Immature natural killer cell (primary cell): ENCODE results near the gene UBE2QL1. TPM values are rescaled to one million over a fixed set of nuclear protein-coding genes. Genes with fewer than 3 reads are reported as not detected.

Experiments used
- DNase-seq, 3 donors: peaks; one replicate each; pipeline ENCODE4 v3.0.0; 2022; ENCODE audit warnings: mixed read lengths in 1 of 3
- H3K27ac Mint-ChIP-seq, 6 donors: one replicate each; pipeline ENCODE4 v1.8.0; 2020; ENCODE audit warnings: mixed read lengths in 6 of 6, mild to moderate bottlenecking in 5 of 6, inconsistent platforms in 4 of 6, moderate library complexity in 3 of 6
- H3K27me3 Mint-ChIP-seq, 3 donors: one replicate each; pipeline ENCODE4 v1.8.0; 2020 to 2021; ENCODE audit warnings: low read depth in 3 of 3, mild to moderate bottlenecking in 3 of 3, mixed read lengths in 3 of 3, moderate library complexity in 3 of 3, inconsistent platforms in 1 of 3
- H3K36me3 Mint-ChIP-seq, 3 donors: one replicate each; pipeline ENCODE4 v1.8.0; 2020; ENCODE audit warnings: mixed read lengths in 3 of 3, inconsistent platforms in 2 of 3, mild to moderate bottlenecking in 2 of 3
- H3K4me1 Mint-ChIP-seq, 2 donors: one replicate each; pipeline ENCODE4 v1.8.0; 2020; ENCODE audit warnings: inconsistent platforms in 2 of 2, mild to moderate bottlenecking in 2 of 2, mixed read lengths in 2 of 2, moderate library complexity in 1 of 2
- H3K4me3 Mint-ChIP-seq, 5 donors: one replicate each; pipeline ENCODE4 v1.8.0; 2020; ENCODE audit warnings: mild to moderate bottlenecking in 5 of 5, mixed read lengths in 5 of 5, inconsistent platforms in 3 of 5, moderate library complexity in 3 of 5
- H3K9me3 Mint-ChIP-seq, 6 donors: one replicate each; pipeline ENCODE4 v1.8.0; 2020; ENCODE audit warnings: mild to moderate bottlenecking in 6 of 6, mixed read lengths in 6 of 6, inconsistent platforms in 4 of 6, moderate library complexity in 3 of 6
- polyA plus RNA-seq, 3 donors: library from polyadenylated mRNA; unstranded; fragments of 300-500 nt; fragmentation: Illumina TruSeq; gene quantifications; one replicate each; pipeline ENCODE4 v1.2.3, GENCODE V29; 2021

The UBE2QL1 gene
- polyA plus RNA-seq, 3 donors from 2014 or later, result not detected

DNA sequence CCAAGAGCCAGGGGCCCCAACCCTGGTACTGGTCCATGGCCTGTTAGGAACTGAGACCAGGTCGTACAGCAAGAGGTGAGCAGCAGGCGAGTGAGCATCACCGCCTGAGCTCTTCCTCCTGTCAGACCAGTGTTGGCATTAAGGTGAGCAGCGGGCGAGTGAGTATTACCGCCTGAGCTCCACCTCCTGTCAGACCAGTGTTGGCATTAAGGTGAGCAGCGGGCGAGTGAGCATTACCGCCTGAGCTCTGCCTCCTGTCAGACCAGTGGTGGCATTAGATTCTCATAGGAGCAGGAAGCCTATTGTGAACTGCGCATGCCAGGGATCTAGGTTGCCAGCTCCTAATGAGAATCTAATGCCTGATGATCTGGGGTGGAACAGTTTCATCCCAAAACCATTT is 31.0 kb upstream of the UBE2QL1 start:
- Mint-ChIP-seq H3K4me1 (no peaks in the 10 kb centered on the region), H3K36me3 (no peaks in the 10 kb centered on the region), H3K27me3 (peaks cover 2 to 14% (median 6%) of the 10 kb centered on the region in 3 donors), H3K9me3 (no peaks in the 10 kb centered on the region), H3K4me3 (no peak overlapping the region), H3K27ac (no peak overlapping the region)
- DNase-seq, result no peak

DNA sequence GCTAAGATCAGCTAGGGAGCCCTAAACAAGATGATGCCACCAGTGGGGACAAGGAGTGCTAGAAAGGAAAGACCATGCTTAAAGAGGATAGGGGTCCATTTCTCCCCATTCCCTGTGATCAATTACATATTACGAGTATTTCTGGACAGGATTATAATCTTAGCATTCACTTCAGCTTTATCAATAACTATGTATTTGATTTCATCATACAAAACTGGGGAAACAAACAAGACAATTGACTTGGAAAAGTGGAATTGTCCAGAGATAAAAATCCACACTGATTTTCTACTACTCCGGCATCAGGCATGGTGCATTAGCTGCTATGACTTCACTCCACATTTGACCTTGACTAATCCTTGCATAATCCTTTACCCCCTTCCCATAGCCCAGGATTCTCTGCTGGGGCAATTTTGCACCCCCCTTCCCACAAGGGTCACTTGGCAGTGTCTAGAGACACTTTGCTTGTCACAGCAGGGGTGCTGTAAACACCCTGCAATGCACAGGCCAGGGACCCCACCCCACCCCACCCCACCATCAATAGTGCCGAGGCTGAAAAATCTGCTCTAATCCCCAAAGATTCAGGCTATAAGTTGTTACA is 29.9 kb upstream of the UBE2QL1 start:
- Mint-ChIP-seq H3K36me3 (no peaks in the 10 kb centered on the region), H3K27ac (no peak overlapping the region), H3K27me3 (peaks cover 2 to 14% (median 6%) of the 10 kb centered on the region in 3 donors), H3K4me1 (no peaks in the 10 kb centered on the region), H3K4me3 (no peak overlapping the region), H3K9me3 (no peaks in the 10 kb centered on the region)
- no peak for DNase-seq

DNA sequence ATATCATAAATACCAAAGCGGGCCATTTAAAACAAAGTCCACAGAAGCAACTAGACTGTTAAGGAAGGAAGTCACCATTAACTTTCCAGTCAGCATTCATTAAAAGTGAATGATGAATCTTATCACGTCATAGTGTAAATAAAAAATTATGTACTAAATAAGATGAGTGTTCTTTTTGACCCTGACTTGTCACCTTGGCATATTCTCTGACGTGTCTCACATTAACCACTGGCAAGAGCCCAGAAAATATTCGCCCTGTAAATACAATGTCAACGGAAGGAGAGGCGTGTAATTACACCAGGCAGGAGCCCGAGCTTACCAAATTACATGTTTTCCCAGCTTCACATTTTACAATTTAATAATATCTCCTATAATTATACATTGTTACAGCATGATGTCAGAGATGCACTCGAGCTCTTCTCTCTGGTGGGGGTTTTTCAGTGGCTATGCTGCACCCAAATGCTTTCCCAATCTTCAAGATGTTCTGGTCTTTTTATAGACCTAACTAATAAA is 29.3 kb upstream of the UBE2QL1 start:
- H3K4me3 Mint-ChIP-seq, result no peak overlapping the region
- H3K27ac Mint-ChIP-seq, result no peak overlapping the region
- H3K27me3 Mint-ChIP-seq, result peaks cover 2 to 14% (median 7%) of the 10 kb centered on the region in 3 donors
- no peaks in the 10 kb centered on the region for H3K9me3 Mint-ChIP-seq
- H3K4me1 Mint-ChIP-seq, result no peaks in the 10 kb centered on the region
- no peak for DNase-seq
- H3K36me3 Mint-ChIP-seq, result no peaks in the 10 kb centered on the region

DNA sequence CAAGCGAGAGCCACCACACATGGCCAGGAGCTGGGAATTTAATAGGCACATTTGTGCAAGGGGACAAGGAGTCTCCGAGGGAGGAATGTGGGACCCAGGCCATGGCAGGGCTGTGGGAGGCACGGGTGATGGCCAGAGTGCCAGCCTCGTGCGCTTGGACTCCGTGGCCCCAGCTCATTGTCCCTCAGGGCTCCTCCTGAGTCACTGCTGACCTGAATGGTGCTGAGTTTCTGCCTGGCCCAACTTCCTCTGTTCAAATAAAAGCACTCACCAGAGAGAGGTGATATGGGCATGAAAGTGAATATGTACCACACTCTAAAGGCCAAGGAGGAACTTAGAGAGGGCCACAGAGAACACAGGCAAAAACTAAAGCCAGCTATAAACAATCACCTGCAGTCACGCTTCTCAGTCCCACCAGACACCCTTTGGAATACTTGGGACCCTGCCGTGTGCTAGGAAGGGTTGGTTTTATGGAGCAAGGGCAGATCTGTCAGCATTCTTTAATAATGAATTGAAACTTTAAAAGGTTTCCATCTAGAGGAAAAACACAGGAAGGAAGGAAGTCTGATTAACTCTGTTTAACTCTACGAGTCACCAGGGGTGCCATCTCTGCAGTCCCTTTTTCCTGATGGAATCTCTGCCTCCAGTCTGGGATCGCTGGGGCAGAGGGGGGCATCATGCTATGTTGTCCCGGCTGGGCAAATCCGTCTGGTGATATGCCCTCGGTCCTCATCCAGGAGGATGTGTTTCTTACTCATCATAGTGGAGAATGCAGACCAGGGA is 25.1 kb upstream of the UBE2QL1 start:
- H3K4me1 Mint-ChIP-seq, result no peaks in the 10 kb centered on the region

DNA sequence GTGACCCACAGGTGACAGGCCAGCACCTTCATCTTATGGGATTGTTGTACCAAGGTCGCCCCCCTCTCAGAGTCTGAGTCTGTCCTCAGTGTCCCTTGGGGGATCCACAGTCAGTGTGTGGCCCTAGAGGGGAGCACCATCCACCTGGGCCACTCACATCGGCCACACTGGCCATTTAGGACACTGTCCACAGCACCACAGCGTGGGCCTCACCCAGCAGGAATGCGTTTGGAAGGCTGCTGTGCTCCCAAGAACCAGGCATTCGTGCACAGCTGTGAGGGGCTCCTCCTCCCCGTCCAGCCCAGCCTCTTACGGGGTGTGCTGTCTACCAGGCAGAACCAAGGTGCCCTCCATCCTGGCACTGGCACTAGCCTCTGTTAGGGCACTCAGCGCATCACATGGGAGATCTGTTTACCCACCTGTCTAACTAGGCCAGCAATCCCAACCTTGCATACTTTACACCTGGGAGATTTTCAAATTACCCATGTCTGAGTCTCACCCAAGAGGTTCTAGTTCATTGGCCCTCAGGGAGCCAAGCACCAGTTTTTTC is 24.5 kb upstream of the UBE2QL1 start:
- Mint-ChIP-seq H3K4me3 (no peak overlapping the region), H3K27ac (no peak overlapping the region), H3K4me1 (no peaks in the 10 kb centered on the region), H3K9me3 (no peaks in the 10 kb centered on the region), H3K36me3 (no peaks in the 10 kb centered on the region), H3K27me3 (peaks cover 2 to 16% (median 10%) of the 10 kb centered on the region in 3 donors)
- no peak for DNase-seq

More for the DNA sequence above, 25.1 kb upstream of the UBE2QL1 start:
- no peaks in the 10 kb centered on the region for H3K9me3 Mint-ChIP-seq
- no peak overlapping the region for H3K4me3 Mint-ChIP-seq
- DNase-seq, result no peak
- H3K36me3 Mint-ChIP-seq, result no peaks in the 10 kb centered on the region
- no peak overlapping the region for H3K27ac Mint-ChIP-seq
- peaks cover 2 to 16% (median 10%) of the 10 kb centered on the region in 3 donors for H3K27me3 Mint-ChIP-seq

DNA sequence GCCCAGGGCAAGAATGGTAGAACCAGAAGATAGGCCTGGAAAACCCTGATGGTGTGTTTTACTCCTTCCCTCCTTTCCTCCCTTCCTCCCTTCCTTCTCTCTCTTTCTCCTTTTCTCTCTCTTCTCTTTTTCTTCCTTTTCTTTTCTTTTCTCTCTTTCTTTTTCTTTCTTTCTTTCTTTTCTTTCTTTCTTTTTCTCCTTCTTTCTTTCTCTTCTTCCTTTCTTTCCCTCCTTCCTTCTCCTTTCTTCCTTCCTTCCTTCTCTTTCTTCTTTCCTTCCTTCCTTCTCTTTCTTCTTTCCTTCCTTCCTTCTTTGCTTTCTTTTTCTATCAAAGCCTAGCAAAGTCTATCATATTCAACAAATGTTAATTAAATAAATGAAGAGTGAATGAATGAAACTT is 24.0 kb upstream of the UBE2QL1 start:
- H3K27me3 Mint-ChIP-seq, result peaks cover 2 to 16% (median 10%) of the 10 kb centered on the region in 3 donors
- H3K9me3 Mint-ChIP-seq, result no peaks in the 10 kb centered on the region
- no peak overlapping the region for H3K4me3 Mint-ChIP-seq
- no peaks in the 10 kb centered on the region for H3K36me3 Mint-ChIP-seq
- no peaks in the 10 kb centered on the region for H3K4me1 Mint-ChIP-seq
- DNase-seq, result no peak
- H3K27ac Mint-ChIP-seq, result no peak overlapping the region

DNA sequence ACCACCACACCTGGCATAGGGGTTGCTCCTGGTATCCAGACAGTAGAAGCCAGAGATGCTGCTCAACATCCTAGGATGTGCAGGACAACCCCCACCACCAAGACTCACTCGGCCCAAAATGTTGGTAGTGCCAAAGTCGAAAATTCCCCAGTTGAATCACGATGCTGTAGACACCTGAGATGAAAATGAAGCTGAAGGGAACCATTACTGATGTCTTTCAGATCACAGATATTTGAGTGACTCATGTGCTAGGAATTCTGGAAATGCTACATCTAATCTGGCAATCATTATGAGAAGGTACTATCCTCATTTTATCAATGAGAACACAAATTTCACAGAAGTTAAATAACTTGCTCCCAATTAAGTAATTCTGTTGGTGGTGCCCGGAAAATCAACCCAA is 21.0 kb upstream of the UBE2QL1 start:
- no peak overlapping the region for H3K4me3 Mint-ChIP-seq
- H3K27me3 Mint-ChIP-seq, result peaks cover 2 to 4% (median 4%) of the 10 kb centered on the region in 3 donors
- no peak overlapping the region for H3K27ac Mint-ChIP-seq
- DNase-seq, result no peak
- no peaks in the 10 kb centered on the region for H3K36me3 Mint-ChIP-seq
- no peaks in the 10 kb centered on the region for H3K4me1 Mint-ChIP-seq
- H3K9me3 Mint-ChIP-seq, result no peaks in the 10 kb centered on the region

DNA sequence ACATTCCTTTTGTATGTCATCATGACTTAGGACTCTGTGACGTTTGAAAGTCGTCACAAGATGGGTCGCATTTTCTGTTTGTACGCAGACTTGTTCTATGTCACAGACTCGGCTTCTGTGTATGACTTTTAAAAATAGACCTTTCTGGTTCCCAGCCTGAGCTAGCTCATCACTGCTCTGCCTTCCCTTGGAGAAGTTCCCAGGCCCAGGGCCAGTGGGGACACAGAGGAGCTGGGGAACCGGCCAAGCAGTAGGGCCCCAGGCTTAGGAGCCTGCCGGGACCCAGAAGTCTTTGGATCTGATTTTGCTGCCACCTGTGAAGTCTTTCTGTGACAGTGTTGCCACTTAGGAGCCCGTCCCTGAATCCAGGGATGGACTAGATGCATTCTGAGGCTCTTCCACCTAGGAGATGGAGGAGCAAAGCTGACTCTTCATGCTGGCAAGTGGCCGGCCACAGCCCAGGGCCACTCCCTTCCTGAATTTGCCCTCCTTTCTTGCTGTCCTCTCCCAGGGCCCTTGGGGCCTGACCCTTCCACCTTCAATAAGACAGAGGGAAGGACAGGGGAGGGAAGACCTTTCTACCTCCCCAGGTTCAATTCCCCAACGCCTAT is 18.1 kb upstream of the UBE2QL1 start:
- Mint-ChIP-seq H3K27ac (no peak overlapping the region), H3K4me1 (no peaks in the 10 kb centered on the region), H3K9me3 (no peaks in the 10 kb centered on the region), H3K36me3 (no peaks in the 10 kb centered on the region), H3K4me3 (no peak overlapping the region), H3K27me3 (peaks cover 2% of the 10 kb centered on the region in 3 donors)
- DNase-seq, result no peak

DNA sequence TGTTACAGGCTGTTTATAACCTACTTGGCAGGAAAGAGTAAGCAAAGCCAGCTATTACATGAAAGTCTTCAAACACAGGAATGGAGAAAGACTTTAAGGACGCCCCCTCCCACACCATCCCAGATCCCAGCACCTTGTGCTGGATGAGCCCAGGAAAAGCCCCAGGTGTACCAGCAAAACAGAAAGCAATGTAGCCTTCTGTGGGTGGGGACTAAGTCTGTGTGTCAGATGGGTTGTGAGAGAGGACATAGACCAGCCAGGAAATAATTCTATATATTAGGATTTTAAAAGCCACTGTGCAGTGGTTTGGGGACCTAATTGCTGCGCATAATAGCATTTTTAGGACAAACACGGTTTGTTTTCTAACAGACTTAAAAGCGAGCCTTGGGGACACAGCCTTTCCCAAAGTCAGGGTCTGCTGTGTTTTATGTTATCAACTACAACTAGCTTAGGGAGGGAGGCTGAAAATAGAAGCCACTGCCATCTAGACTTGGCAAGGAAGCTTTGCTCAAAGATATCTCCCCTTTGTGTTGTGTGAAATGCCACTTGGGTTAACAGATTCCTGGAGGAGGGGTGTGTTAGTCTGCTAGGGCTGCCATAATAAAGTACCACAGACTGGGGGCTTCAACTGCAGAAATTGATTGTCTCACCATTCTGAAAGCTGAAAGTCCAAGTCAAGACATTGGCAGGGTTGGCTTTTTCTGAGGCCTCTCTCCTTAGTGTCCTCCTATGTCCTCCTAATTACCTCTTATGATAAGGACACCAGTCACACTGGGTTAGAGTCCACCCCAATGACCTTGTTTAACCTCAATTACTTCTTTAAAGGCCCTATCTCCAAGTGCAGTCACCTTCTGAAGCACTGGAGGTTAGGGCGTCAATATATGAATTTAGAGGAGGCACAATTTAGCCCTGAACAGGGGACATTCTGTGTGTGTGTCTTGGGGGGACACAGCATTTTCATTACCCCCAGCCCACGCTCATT is 17.2 kb upstream of the UBE2QL1 start:
- Mint-ChIP-seq H3K4me3 (no peak overlapping the region), H3K4me1 (no peaks in the 10 kb centered on the region), H3K27me3 (peaks cover 2% of the 10 kb centered on the region in 3 donors), H3K27ac (no peak overlapping the region), H3K36me3 (no peaks in the 10 kb centered on the region), H3K9me3 (no peaks in the 10 kb centered on the region)
- DNase-seq, result no peak

DNA sequence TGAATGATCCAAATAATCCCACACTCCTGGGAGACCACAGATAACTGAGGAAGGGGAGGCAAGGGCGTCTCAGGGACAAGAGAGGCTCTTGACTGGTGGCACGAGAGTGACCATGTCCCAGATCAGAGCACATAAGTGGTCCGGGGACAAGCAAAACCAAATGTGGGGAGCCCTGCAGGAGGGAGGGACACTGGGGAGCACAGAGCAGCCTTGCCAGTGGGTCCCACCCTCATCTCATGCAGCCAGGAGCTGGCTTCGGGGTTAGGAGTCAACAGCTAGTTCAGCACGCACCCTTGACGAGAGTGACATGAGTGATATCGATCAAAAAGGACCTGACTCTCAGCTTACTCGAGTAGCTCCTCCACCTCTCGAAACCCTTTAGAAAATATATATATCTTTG is 16.5 kb upstream of the UBE2QL1 start:
- no peak overlapping the region for H3K27ac Mint-ChIP-seq
- no peaks in the 10 kb centered on the region for H3K36me3 Mint-ChIP-seq
- H3K9me3 Mint-ChIP-seq, result no peaks in the 10 kb centered on the region
- no peak overlapping the region for H3K4me3 Mint-ChIP-seq
- H3K4me1 Mint-ChIP-seq, result no peaks in the 10 kb centered on the region
- DNase-seq, result no peak
- peaks cover 2% of the 10 kb centered on the region in 3 donors for H3K27me3 Mint-ChIP-seq

DNA sequence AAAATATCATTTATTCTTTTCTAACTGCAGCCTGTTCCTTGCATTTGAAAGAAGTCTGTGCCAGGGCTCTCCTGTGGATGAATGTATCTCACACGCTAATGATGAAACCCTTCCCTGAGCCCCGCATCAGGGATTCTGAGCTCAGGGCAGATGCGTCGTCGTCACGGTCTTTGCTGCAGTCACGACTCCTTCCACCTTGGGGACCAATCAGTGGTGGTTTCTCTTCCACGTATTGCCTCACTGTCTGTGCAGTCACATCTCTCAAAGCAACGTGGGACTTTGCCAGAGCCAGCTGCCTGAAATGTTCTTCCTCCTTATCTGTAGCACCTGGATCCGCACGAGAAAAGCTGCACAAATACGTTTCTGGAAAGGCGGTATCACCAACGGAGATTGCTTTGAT is 13.9 kb upstream of the UBE2QL1 start:
- Mint-ChIP-seq H3K9me3 (no peaks in the 10 kb centered on the region), H3K27ac (no peak overlapping the region), H3K4me3 (no peak overlapping the region), H3K4me1 (no peaks in the 10 kb centered on the region), H3K27me3 (peaks cover 2 to 3% (median 2%) of the 10 kb centered on the region in 3 donors), H3K36me3 (no peaks in the 10 kb centered on the region)
- DNase-seq, result no peak

DNA sequence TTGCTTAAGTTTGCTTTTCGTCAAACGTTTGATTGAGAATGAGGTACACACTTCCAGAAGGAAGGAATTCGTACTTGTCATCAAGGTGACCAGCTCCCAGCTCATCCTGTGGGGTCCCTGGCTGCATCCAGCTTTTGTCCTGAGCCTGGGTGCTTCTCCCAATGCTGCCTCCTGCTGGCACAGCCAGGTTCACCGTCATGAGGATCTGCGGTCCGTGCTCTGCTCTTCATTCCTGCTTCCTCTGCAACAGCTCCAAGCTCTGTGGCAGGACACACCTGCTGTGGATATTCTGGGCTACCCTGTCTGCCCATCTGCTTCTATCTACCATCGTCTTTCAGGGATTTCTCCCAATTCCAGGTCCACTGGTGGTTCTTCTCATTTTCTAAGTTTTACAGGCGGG is 13.3 kb upstream of the UBE2QL1 start:
- H3K27me3 Mint-ChIP-seq, result peaks cover 2 to 3% (median 2%) of the 10 kb centered on the region in 3 donors
- no peaks in the 10 kb centered on the region for H3K36me3 Mint-ChIP-seq
- no peaks in the 10 kb centered on the region for H3K9me3 Mint-ChIP-seq
- no peak overlapping the region for H3K4me3 Mint-ChIP-seq
- no peaks in the 10 kb centered on the region for H3K4me1 Mint-ChIP-seq
- H3K27ac Mint-ChIP-seq, result no peak overlapping the region
- no peak for DNase-seq

DNA sequence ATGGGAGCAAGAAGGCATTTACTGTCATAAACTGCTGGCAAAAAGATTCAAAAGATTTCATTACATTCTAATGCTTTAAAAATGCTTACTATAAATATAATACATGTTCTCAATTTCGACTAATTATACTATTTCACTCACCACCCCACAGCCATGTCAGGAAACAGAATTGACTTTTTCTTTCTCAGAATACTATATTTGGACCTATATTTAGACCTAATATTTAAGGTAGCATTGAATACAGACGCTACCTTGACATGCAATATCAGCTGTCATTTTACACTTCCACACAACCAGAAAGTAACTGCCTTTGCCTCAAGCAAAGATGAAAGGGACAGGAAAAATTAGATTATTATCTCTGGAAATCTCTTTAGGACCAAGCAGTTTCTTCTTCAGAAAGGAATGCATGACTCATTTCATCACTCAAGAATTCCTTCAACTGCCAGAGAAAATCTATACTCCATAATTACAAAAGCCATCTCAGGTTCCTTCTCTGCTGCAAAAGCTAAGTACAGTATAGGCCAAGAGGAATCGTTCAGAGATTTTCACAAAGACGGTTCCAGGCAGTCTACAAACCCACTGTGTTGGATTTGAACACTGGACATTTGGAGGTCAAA is 11.8 kb upstream of the UBE2QL1 start:
- Mint-ChIP-seq H3K9me3 (peaks cover 0 to 3% (median 0%) of the 10 kb centered on the region in 6 donors), H3K4me3 (no peak overlapping the region), H3K27ac (no peak overlapping the region), H3K27me3 (peaks cover 2 to 4% (median 3%) of the 10 kb centered on the region in 3 donors), H3K4me1 (no peaks in the 10 kb centered on the region), H3K36me3 (peaks cover 0 to 3% (median 0%) of the 10 kb centered on the region in 3 donors)
- no peak for DNase-seq
